ENCODE measurements around the gene CD59. TPM values are rescaled to one million over a fixed set of nuclear protein-coding genes. Genes with fewer than 3 reads are reported as not detected.

The CD59 gene
- 75.3 TPM for polyA plus RNA-seq (2012; ENCODE audit: insufficient read length, low read depth)

DNA sequence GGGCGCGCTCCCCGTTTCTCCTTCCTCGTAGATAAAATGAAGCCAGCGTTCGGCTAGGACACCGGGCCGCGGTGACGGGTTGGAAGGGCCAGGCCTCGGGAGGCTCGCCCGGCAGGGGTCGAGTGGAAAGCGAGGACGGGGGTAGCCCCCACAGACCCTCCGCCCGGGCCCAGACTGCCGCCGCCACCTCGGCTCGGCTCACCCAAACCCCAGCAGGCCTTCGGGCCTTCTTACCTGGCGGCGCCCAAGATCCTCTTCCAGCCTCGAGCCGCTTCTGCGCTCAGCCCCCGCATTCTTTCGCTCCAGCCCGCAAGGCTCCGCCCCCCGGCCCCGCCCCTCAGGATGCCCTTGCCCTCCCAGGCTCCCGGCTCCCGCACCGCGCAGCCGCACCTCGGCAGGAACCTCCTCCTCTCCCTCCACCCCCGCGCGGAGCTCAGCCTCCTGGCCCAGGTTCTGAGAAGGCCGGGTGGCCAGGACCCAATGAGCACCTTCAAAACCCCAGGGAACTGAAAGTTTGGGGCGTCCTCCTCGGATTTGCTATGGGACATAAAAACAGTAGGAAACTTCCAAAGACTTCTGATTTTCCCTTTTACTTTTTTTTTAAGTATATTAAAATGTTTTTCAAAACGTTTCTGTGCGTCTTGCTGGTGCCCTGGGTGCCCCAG is at the start of gene CD59:
TSS of gene CD59 (minus strand) at position 276 of the 665 bp plus-strand sequence. CDS start 13,978 bp downstream, outside the sequence.
- TF ChIP-seq FOXP2 (optimal IDR thresholded peaks at IDR 0.05; ENCODE audit: borderline replicate concordance, extremely low read depth, extremely low read length, insufficient read depth), result peak; percentile 20
- TF ChIP-seq SIN3A (IDR thresholded peaks at IDR 0.05; ENCODE audit: borderline replicate concordance, insufficient read depth, low read length), result 0 out of 2 replicates have a peak, but pooled peaks have one; percentile 13
- no peak for TF ChIP-seq REST (IDR thresholded peaks at IDR 0.05; ENCODE audit: insufficient read depth in 1 of 2, low read depth in 2 of 2, low read length in 2 of 2)
- TF ChIP-seq TAF1 (IDR thresholded peaks at IDR 0.05; ENCODE audit: borderline replicate concordance, insufficient read depth, low read length), result peak; percentile 81
- peak; percentile 83 for TF ChIP-seq POLR2AphosphoS5 (IDR thresholded peaks at IDR 0.05; ENCODE audit: low read depth, low read length)

- TF ChIP-seq POLR2AphosphoS5 (IDR thresholded peaks at IDR 0.05; ENCODE audit: low read depth, low read length) (no peak), SIN3A (IDR thresholded peaks at IDR 0.05; ENCODE audit: borderline replicate concordance, insufficient read depth, low read length) (no peak), REST (IDR thresholded peaks at IDR 0.05; ENCODE audit: insufficient read depth in 1 of 2, low read depth in 2 of 2, low read length in 2 of 2) (no peak), FOXP2 (optimal IDR thresholded peaks at IDR 0.05; ENCODE audit: borderline replicate concordance, extremely low read depth, extremely low read length, insufficient read depth) (no peak), TAF1 (IDR thresholded peaks at IDR 0.05; ENCODE audit: borderline replicate concordance, insufficient read depth, low read length) (no peak)
Observed at GRCh38 chr11:33785609-33786008, 49.4 kb upstream of the CD59 start.

GRCh38 chr11:33779849-33780528 is 43.8 kb upstream of the CD59 start:
- TF ChIP-seq FOXP2 (optimal IDR thresholded peaks at IDR 0.05; ENCODE audit: borderline replicate concordance, extremely low read depth, extremely low read length, insufficient read depth), result no peak
- TF ChIP-seq SIN3A (IDR thresholded peaks at IDR 0.05; ENCODE audit: borderline replicate concordance, insufficient read depth, low read length), result no peak
- no peak for TF ChIP-seq POLR2AphosphoS5 (IDR thresholded peaks at IDR 0.05; ENCODE audit: low read depth, low read length)
- no peak for TF ChIP-seq REST (IDR thresholded peaks at IDR 0.05; ENCODE audit: insufficient read depth in 1 of 2, low read depth in 2 of 2, low read length in 2 of 2)
- no peak for TF ChIP-seq TAF1 (IDR thresholded peaks at IDR 0.05; ENCODE audit: borderline replicate concordance, insufficient read depth, low read length)

DNA sequence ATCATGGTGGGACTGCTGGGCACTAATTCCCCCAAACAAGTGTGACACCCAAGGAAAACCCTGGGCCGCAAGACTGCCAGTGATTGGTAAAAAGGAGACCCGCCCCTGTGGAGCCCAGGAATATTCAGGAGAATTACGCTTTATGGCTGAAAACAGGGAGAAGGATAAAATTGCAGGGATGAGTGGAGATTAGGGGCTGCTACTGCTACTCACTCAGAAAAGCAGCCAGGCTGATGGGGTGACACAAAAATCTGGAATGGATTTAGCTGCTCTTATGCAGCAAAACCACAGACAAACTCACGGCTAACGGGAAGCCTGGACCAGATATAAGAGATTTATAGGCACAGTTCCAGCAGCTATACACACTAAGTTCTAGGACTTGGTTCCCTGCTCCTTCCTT is 42.5 kb upstream of the CD59 start:
- TF ChIP-seq SIN3A (IDR thresholded peaks at IDR 0.05; ENCODE audit: borderline replicate concordance, insufficient read depth, low read length) (no peak), REST (IDR thresholded peaks at IDR 0.05; ENCODE audit: insufficient read depth in 1 of 2, low read depth in 2 of 2, low read length in 2 of 2) (no peak), POLR2AphosphoS5 (IDR thresholded peaks at IDR 0.05; ENCODE audit: low read depth, low read length) (no peak), FOXP2 (optimal IDR thresholded peaks at IDR 0.05; ENCODE audit: borderline replicate concordance, extremely low read depth, extremely low read length, insufficient read depth) (no peak), TAF1 (IDR thresholded peaks at IDR 0.05; ENCODE audit: borderline replicate concordance, insufficient read depth, low read length) (no peak)
